GM21515 (cell line): ENCODE data around the gene FOXC1.

ENCODE experiments used
- ATAC-seq: cut with Tn5 transposase; IDR thresholded peaks from one replicate; pipeline ENCODE4 v1.9.1; 2021; ENCODE audit not compliant: unreplicated experiment

FOXC1 gene

GRCh38 chr6:1609648-1610496 is at the start of gene FOXC1:
Gene FOXC1 (plus strand): TSS chr6:1609915. CDS start chr6:1610446, 531 bp downstream.
- ATAC-seq: peak; percentile 59

DNA sequence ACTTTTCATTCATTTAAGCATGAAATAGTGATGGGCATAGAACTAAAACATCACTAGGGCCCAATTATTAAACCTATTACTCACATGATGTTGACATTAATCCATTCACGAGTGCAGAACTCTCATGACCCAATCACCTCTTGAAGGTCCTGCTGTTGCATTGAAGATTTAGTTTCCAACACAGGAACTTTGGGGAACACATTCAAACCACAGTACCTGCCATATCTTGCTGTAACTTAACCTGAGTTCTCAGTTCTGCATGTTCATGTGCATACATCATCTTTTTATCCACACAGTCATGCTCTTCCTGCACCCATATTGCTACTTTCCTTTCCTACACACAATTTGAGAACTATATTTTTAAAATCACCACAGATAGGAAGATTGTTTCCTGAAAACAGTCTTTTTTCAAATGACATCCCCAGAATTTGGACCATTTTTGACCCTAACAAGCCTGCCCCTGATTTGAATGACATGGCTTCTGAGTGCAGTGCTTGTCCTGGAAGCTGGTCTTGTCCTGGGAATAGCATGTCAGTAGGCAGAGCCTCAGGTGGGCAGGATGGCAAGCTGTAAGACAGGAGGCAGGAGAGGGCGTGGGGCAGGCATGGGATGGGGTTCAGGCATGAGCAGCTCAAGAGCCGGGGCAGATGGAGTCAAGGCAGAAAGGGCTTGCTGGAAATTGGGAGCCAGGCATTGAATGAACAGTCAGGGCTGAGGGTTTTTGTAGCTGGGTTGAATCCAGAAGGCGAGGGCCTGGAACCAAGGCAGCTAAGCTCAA is 49.2 kb upstream of the FOXC1 start:
- no peak for ATAC-seq

- ATAC-seq: no peak
These were observed 48.4 kb upstream of the FOXC1 start for GRCh38 chr6:1561355-1561754.

DNA sequence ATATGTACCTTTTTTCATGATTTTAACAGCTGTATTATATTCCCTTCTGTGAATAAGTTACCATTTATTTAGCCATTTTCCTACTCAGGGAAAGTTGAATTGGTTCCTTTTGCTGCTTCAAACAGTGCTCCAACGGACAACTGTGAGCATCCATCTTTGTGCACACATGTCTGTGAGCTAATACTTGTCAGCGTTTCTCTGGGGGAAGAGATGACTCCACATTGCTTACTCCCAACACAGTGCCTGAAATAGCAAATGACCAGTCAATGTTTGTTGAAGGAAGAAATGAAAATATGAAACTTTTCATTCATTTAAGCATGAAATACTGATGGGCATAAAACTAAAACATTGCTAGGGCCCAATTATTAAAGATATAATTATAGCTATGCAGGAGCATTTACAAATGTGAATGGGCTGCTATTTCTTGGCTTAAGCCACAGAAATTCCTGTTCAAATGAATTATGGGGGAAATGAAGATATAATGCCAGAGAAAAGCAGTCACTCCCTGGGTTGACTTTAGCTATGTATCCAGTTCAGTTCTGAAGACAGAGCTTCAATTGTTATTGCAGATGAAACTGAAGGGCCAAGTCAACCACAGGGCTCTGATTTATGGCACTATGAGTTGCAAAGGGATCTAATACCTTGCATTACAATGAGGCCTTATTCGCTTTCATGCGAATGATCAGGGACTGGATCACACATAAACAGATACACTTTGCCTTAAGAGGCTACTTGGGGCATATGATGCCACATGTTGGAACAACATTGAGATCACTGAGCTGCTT is 47.4 kb upstream of the FOXC1 start:
- no peak for ATAC-seq

- no peak for ATAC-seq
These were observed 40.3 kb upstream of the FOXC1 start for GRCh38 chr6:1569377-1569776.

- no peak for ATAC-seq
These were observed 38.9 kb upstream of the FOXC1 start for GRCh38 chr6:1570848-1571247.

GRCh38 chr6:1572892-1573291 is 36.8 kb upstream of the FOXC1 start:
- ATAC-seq: no peak

DNA sequence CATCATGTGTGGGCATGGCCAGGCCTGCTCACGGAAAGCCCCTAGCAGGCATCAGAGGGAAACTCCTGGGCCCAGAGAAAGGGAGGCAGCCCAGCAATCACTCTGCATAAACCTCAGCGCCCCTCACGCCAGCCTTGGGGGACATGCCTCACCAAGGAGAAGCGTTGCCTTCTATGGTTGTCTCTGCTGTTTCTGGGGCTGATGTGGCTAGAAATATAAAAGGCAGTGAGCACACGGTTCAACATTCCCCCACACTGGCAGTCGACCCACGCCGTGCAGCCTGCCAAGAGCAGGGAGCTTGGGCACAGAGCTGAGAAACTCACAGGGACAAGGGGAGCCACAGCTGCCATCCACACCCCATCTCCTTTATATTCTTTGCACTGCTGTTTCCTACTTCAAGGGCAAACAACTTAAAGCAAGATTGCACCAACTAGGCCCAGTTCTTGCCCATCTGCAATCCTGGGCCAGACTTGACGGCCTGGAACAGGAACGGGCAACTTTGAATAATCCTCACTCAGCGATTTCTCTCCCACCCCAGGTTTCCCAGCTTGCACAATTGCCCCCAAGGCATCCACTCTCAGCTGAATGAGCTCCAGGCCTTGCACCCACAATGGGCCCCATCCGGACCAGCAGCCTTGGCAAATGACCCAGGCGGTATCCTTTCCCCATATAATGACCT is 35.5 kb upstream of the FOXC1 start:
- ATAC-seq: no peak

DNA sequence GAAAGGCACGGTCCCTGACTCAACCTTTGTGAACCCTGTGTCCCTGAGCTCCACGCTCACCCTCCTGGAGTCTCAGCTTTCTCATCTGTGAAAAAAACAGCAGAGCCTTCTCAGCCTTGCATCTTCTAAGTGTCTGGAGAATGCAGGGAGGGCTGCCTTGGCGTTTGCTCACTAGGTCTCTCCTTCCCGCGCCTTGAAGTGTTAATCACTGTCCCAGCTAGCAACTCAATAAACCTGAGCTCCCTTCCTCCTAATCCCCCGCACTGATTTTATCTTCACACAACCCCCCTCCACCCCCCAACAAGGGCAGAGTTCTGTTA is 34.9 kb upstream of the FOXC1 start:
- no peak for ATAC-seq

- no peak for ATAC-seq
These were observed 34.3 kb upstream of the FOXC1 start for GRCh38 chr6:1575210-1576041.

GRCh38 chr6:1576166-1576565 is 33.5 kb upstream of the FOXC1 start:
- no peak for ATAC-seq

DNA sequence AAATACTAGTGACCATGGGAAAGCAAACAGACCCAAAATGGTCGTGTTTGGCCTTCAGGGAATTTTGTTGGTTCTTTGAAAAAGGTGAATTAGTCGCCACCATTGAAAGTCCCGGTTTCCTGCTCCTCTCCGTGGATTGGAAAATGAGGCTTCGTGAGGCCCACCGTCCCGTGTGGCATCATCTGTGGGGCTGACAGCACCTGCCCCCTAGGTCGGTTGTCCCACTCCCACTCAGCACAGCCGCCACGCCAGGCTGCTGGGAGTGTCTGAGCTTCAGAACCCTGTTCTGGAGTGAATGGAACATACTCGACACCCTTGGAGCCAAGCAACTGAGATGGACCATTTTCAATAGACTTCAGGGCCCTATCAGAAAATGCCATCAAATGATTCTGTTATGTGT is 33.0 kb upstream of the FOXC1 start:
- no peak for ATAC-seq

GRCh38 chr6:1577146-1577680 is 32.5 kb upstream of the FOXC1 start:
- ATAC-seq: no peak

GRCh38 chr6:1577896-1578745 is 31.6 kb upstream of the FOXC1 start:
- no peak for ATAC-seq

- ATAC-seq: no peak
These were observed 30.6 kb upstream of the FOXC1 start for GRCh38 chr6:1579096-1579495.

DNA sequence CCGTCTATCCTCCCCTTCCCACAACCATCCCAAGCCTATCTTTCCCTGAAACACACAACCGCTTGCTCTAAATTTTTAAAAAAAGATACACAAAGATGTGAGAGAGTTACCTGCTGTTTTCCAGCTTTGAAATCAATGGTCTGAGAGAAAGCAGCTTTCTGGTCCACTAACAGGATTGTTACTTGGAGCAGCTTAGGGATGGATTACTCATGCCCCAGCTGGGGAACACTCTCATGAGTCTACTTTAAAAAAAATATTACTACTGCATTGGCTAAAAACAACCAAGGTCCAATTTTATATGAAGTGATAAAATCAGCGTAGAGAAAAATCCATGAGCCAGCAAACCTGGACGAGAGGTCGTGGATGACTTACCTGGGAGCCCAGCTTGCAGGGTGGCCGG is 29.6 kb upstream of the FOXC1 start:
- no peak for ATAC-seq

DNA sequence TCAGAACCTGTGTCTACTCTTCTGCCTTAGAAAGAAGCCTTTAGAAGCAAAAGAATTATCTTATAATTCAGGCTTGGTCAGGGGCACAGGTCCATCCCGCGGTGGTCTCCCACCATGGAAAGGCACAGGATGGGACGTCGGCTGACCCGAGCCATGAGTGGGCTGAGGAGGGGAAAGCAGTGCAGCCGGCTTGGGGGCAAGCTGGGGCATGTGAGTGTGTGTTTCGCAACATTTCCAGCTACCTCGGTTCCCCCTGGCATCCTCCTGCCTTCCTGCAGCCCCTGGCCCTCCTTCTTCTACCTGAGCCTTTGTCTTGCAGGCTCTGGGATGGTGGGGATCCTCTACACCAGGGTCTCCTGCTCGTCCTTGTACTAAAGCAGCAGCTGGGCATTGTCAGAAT is 29.1 kb upstream of the FOXC1 start:
- ATAC-seq: no peak

GRCh38 chr6:1581120-1581991 is 28.4 kb upstream of the FOXC1 start:
- ATAC-seq: no peak
